Thyroid gland (tissue), 4 donors: ENCODE results near the gene IWS1. TPM values are rescaled to one million over a fixed set of nuclear protein-coding genes. Genes with fewer than 3 reads are reported as not detected.

Experiments used
- DNase-seq, 2 donors: peaks; one replicate each; pipeline ENCODE4 v3.0.0-alpha.2; 2019
- H3K27ac ChIP-seq, 3 donors: fragments of 200-600 bp; sonication (generic); 1 replicate in 2 of 3; 2 replicates in 1 of 3; pipeline ENCODE4 v1.5.1; 2016 to 2019; ENCODE audit warnings: mild to moderate bottlenecking in 1 of 3, moderate library complexity in 1 of 3
- H3K27me3 ChIP-seq: fragments of 200-600 bp; sonication (generic); one replicate; pipeline ENCODE4 v1.5.1; 2019
- H3K36me3 ChIP-seq, 2 donors: fragments of 200-600 bp; sonication (generic); one replicate each; pipeline ENCODE4 v1.5.1; 2016 to 2019
- H3K4me1 ChIP-seq, 2 donors: fragments of 200-600 bp; sonication (generic); one replicate each; pipeline ENCODE4 v1.5.1; 2017 to 2019
- H3K4me3 ChIP-seq, 3 donors: fragments of 200-600 bp; sonication (generic); replicated peaks in 1 of 3; 1 replicate in 2 of 3; 2 replicates in 1 of 3; pipeline ENCODE4 v1.5.1; 2016; ENCODE audit warnings: mild to moderate bottlenecking in 1 of 3
- H3K9me3 ChIP-seq: fragments of 200-600 bp; sonication (generic); one replicate; pipeline ENCODE4 v1.5.1; 2017
- CTCF ChIP-seq, 6 experiments: fragments of 200-600 bp in 3 of 6; fragments of 450-650 bp in 3 of 6; sonication (generic) in 3 of 6; IDR thresholded peaks; one replicate each; pipeline ENCODE4 v1.5.1; 2016 to 2019; ENCODE audit warnings: antibody characterized with exemption in 6 of 6, mild to moderate bottlenecking in 2 of 6, inconsistent platforms in 1 of 6, moderate library complexity in 1 of 6
- POLR2A ChIP-seq, 2 donors: fragments of 450-650 bp; IDR thresholded peaks; one replicate each; pipeline ENCODE4 v1.6.1; 2017; ENCODE audit warnings: antibody characterized with exemption in 2 of 2, mild to moderate bottlenecking in 2 of 2, moderate library complexity in 1 of 2
- WGBS, 2 donors: methylation state at CpG; one replicate each; pipeline ENCODE4 v1.1.5; 2017; 5-methylcytosine and 5-hydroxymethylcytosine counted together
- intact Hi-C: fragments of 100-400 bp; cut with DNase I; formaldehyde crosslinking; loops from one replicate; pipeline ENCODE4 v1.15.1; 2023
- total RNA-seq, 4 donors: library from RNA; depleted of rRNA; stranded (reverse); fragments of >200 nt; gene quantifications; one replicate each; pipeline ENCODE4 v1.2.3, GENCODE V29; 2016

Gene IWS1
- total RNA-seq, 4 donors from 2014 or later: 33.8 to 70.4 (median 42.1) TPM

GRCh38 chr2:127463155-127463991 lies 62.9 kb downstream of the IWS1 start:
- intact Hi-C loops: no loop called here

GRCh38 chr2:127462461-127462860 lies 63.8 kb downstream of the IWS1 start:
- Histone ChIP-seq H3K27me3 (no peaks in the 10 kb centered on the region), H3K36me3 (no peaks in the 10 kb centered on the region), H3K27ac (no peak overlapping the region), H3K9me3 (no peaks in the 10 kb centered on the region), H3K4me3 (no peak overlapping the region), H3K4me1 (no peaks in the 10 kb centered on the region)
- intact Hi-C loops: no loop called here
- TF ChIP-seq CTCF (IDR thresholded peaks at IDR 0.05) (no peak), POLR2A (IDR thresholded peaks at IDR 0.05) (no peak)
- DNase-seq: no peak
- WGBS, 2 donors: 80 to 81% methylated on average over 3 of the region's 3 CpGs

More at GRCh38 chr2:127463155-127463991, 62.9 kb downstream of the IWS1 start:
- Histone ChIP-seq H3K4me3 (no peak overlapping the region), H3K27ac (no peak overlapping the region), H3K36me3 (no peaks in the 10 kb centered on the region), H3K4me1 (no peaks in the 10 kb centered on the region), H3K27me3 (no peaks in the 10 kb centered on the region), H3K9me3 (no peaks in the 10 kb centered on the region)
- TF ChIP-seq CTCF (IDR thresholded peaks at IDR 0.05): no peak
- TF ChIP-seq POLR2A (IDR thresholded peaks at IDR 0.05): no peak
- WGBS, 2 donors: 82 to 86% methylated on average over 19 of the region's 19 CpGs
- DNase-seq: no peak

- intact Hi-C loops: no loop called here
Measured at GRCh38 chr2:127456960-127457359, 69.3 kb downstream of the IWS1 start.

GRCh38 chr2:127455566-127456493 lies 70.5 kb downstream of the IWS1 start:
- no peak for DNase-seq
- Histone ChIP-seq H3K27ac (no peak overlapping the region), H3K4me3 (no peak overlapping the region), H3K27me3 (no peaks in the 10 kb centered on the region), H3K36me3 (no peaks in the 10 kb centered on the region), H3K4me1 (no peaks in the 10 kb centered on the region), H3K9me3 (no peaks in the 10 kb centered on the region)
- intact Hi-C loops: no loop called here
- TF ChIP-seq POLR2A (IDR thresholded peaks at IDR 0.05): no peak
- TF ChIP-seq CTCF (IDR thresholded peaks at IDR 0.05): no peak
- WGBS, 2 donors: 82 to 87% methylated on average over 13 of the region's 13 CpGs

More at GRCh38 chr2:127456960-127457359, 69.3 kb downstream of the IWS1 start:
- 97 to 98% methylated on average over 12 of the region's 12 CpGs for WGBS, 2 donors
- no peak for DNase-seq
- H3K27ac ChIP-seq: no peak overlapping the region
- no peaks in the 10 kb centered on the region for H3K4me1 ChIP-seq
- H3K9me3 ChIP-seq: no peaks in the 10 kb centered on the region
- H3K4me3 ChIP-seq: no peak overlapping the region
- no peaks in the 10 kb centered on the region for H3K27me3 ChIP-seq
- TF ChIP-seq CTCF (IDR thresholded peaks at IDR 0.05) (no peak), POLR2A (IDR thresholded peaks at IDR 0.05) (no peak)
- H3K36me3 ChIP-seq: no peaks in the 10 kb centered on the region
